AG09319 (cell line): Measurements from ENCODE around the gene NPEPL1.
"Not testable (repeated sequence)": the region's sequence is repeated elsewhere in the genome, so short reads cannot be mapped to it uniquely, and the experiment has no call there.

Experiments used
- DNase-seq: peaks from one replicate; pipeline ENCODE4 v3.0.0-alpha.2; 2010; ENCODE audit warnings: low read depth; ENCODE audit errors: extremely low read depth
- TF ChIP-seq, protein P1 (sequence below): IDR thresholded peaks from 2 replicates; pipeline ENCODE4 v1.5.1; 2011; ENCODE audit warnings: low read depth, mild to moderate bottlenecking, inconsistent platforms, low read length, moderate library complexity

Gene NPEPL1, protein sequence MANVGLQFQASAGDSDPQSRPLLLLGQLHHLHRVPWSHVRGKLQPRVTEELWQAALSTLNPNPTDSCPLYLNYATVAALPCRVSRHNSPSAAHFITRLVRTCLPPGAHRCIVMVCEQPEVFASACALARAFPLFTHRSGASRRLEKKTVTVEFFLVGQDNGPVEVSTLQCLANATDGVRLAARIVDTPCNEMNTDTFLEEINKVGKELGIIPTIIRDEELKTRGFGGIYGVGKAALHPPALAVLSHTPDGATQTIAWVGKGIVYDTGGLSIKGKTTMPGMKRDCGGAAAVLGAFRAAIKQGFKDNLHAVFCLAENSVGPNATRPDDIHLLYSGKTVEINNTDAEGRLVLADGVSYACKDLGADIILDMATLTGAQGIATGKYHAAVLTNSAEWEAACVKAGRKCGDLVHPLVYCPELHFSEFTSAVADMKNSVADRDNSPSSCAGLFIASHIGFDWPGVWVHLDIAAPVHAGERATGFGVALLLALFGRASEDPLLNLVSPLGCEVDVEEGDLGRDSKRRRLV

DNA sequence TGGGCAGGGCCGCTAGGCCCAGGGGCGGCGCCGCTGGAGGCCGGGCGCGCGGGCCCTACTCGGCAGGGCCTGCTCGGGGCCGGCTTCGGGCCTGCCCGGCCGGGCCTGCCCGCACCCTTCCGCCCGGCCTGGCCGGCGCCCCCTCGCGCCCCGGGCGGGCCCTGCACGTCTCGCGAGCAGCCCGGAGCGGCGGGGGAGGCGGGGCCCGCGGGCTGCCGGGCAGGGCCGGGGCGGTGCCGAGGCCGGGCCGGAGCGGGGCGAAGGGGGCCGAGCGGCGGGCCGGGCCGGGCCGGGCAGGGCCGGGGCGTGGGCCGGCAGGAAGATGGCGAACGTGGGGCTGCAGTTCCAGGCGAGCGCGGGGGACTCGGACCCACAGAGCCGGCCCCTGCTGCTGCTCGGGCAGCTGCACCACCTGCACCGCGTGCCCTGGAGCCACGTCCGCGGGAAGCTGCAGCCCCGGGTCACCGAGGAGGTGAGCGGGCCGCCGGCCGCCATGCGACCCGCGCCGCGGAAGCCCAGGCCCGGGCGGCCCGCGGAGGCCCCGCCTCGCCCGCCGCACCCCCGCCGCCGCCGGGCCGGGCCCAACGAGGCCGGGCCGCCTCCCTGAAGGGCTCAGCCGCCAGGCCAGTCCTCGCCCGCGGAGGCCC lies at the start of gene NPEPL1:
NPEPL1 (plus strand) TSS at position 222 of the 647 bp plus-strand sequence; CDS start at position 323, 101 bp downstream.
- TF ChIP-seq, protein P1, sequence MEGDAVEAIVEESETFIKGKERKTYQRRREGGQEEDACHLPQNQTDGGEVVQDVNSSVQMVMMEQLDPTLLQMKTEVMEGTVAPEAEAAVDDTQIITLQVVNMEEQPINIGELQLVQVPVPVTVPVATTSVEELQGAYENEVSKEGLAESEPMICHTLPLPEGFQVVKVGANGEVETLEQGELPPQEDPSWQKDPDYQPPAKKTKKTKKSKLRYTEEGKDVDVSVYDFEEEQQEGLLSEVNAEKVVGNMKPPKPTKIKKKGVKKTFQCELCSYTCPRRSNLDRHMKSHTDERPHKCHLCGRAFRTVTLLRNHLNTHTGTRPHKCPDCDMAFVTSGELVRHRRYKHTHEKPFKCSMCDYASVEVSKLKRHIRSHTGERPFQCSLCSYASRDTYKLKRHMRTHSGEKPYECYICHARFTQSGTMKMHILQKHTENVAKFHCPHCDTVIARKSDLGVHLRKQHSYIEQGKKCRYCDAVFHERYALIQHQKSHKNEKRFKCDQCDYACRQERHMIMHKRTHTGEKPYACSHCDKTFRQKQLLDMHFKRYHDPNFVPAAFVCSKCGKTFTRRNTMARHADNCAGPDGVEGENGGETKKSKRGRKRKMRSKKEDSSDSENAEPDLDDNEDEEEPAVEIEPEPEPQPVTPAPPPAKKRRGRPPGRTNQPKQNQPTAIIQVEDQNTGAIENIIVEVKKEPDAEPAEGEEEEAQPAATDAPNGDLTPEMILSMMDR = no peak
- peak; percentile 48 for DNase-seq

DNA sequence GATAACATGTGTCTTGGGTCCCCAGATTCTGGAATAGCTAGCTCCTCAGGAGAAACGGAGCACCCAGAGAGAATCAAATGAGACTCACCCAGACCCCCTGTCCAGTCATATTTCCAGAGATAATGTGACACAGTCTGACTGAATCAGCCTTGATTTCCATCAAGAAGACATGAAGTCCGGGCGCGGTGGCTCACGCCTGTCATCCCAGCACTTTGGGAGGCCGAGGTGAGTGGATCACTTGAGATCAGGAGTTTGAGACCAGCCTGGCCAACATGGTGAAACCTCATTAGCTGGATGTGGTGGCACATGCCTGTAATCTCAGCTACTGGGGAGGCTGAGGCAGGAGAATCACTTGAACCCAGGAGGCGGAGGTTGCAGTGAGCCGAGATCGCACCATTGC lies 49.7 kb upstream of the NPEPL1 start:
- DNase-seq = not testable (repeated sequence)

DNA sequence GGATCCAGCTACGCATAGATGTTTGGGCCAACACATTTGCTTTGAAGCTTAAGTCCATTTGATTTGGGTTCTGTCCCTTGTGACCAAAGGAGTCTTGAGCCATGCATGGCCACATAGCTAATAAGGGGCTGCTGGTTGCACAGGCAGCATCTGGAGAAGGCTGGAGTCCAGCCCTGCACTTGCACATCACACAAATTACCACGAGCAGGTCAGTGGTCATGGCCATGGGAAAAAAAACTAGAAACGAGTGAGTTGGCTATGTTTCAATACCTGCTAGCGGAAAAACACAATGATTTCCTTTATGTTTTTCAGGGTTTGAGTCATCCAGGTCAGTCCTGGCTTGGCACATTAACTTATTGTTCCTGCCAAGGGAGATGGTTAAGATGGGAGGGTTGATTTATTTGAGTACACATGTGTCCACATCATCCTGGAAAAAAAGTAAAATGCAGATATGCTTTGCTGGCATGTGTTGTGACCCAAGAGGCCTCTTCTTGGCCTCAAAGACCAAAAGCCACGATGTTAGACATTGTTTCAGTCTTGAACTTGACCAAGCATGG lies 47.1 kb upstream of the NPEPL1 start:
- DNase-seq = no peak

DNA sequence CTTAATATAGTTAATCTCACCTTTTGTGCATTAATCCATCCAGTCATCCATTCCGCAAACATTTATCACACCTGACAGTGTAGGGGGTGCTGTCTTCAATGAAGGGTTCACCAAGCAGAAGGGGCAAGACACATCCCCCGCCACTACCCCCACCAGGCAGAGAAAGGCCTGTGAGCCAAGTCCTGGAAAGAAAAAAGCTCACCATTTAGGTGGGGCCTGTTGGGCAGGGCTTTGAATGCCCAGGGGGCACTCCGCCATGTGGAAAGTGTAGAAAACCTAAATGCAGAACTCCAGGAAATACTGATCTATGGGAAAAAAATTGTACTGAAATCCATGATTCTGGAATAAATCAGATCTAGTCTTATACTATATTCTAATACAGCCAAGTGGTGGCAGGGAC lies 46.3 kb upstream of the NPEPL1 start:
- TF ChIP-seq, protein P1 = no peak
- no peak for DNase-seq

More for the DNA sequence above, 47.1 kb upstream of the NPEPL1 start:
- TF ChIP-seq, protein P1 = no peak

DNA sequence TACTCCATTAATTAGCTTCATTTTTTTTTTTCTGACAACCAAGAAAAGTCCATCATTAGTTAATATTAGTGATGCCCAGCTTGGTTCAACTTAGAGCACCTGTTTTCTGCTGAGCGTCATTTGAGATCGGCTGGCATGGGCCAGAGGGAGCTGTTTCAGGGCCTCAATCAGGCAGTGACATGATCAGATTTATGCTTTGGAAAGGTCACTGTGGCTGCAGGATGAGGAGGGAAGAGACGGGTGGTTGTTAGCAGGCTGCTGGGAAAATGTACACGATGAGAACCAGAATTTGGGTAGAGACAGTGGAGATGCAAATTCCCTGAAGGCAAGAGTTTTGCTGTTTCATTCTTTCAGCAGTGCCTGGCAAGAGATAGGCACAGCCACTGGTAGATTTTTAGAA lies 45.9 kb upstream of the NPEPL1 start:
- DNase-seq = no peak
- TF ChIP-seq, protein P1 = no peak

DNA sequence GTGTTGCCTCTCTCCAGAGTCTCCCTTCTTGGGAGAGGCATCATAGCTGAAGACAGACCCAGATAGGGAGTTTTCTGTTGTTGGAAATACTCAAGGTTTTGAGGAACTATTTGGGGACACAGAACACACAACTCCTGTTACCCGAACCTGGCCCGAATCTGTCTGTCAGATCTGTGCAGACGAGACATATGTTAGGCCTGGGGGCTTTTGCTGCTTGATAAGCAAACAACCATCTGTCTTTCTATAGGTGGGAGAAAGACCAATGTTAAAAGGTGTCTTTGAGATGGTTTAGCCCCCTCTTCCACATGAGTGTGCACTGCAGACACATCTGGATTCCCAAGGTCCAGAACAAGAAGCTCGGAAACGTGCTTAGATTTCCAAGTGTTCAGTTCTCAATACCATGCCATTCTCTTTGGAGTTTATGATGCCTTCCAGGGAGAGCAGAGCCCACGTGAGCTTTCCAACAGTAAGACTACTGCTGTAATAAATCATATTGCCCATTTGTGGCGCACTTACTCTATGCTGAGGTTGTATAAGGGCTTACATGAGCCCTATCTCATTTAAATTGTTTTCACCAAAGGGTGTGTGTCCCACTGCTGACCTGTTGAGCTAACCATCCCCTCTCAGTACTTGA lies 45.3 kb upstream of the NPEPL1 start:
- TF ChIP-seq, protein P1 = no peak
- DNase-seq = no peak

DNA sequence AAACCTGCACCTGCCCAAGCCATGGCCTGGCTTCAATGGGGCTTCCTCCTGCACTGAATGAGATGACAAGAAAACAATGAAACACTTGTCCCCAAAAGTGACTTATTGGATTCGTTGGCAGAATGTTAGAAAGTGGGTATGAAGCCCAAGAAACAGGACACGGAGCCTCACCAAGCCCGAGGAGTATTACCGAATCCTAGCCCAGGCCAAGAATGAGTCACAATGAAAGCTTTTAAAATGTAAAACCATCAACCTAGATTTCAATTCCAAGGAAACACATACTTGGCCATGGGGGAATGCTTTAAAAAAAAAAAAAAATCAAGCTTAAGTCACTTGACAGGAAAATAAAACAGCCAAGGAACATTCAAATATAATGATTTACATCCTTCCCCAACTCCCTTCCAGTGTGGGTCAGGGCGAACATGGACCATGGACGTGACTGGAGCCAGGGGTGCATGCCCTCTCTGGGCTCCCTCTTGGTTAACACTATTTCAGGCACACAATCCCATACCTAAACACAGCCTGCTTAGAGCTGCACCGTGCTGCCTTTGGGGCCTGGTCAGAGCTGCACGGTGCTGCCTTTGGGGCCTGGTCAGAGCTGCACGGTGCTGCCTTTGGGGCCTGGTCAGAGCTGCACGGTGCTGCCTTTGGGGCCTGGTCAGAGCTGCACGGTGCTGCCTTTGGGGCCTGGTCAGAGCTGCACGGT lies 44.7 kb upstream of the NPEPL1 start:
- TF ChIP-seq, protein P1 = no peak
- DNase-seq = no peak

DNA sequence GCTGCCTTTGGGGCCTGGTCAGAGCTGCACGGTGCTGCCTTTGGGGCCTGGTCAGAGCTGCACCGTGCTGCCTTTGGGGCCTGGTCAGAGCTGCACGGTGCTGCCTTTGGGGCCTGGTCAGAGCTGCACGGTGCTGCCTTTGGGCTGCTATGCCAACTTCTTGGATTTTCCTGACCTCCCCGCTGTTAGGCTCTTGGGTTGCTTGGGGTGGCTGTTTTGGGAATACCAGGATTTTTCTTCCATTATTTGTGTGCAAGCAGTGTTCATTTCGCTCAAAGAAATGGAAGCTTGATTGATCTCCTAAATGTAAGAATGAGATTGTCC lies 44.1 kb upstream of the NPEPL1 start:
- not testable (repeated sequence) for DNase-seq
